Stimulated activated CD8-positive, alpha-beta memory T cell treated with anti-CD3 and anti-CD28 coated beads, Interleukin-15, amount 100 ng/mL, for 48 hours (primary cell): ENCODE measurements around the gene NIPAL4.
"Not testable (repeated sequence)": the region's sequence is repeated elsewhere in the genome, so short reads cannot be mapped to it uniquely, and the experiment has no call there.

Experiments used
- DNase-seq, 2 donors: peaks; one replicate each; pipeline ENCODE4 v3.0.0-alpha.2; 2020; ENCODE audit warnings: low read depth in 2 of 2

NIPAL4 gene

GRCh38 chr5:157459715-157460599 lies at the start of gene NIPAL4:
Gene NIPAL4 (plus strand): TSS chr5:157460213. CDS start chr5:157460321, 108 bp downstream.
- DNase-seq: peak; percentile 28 to 30

DNA sequence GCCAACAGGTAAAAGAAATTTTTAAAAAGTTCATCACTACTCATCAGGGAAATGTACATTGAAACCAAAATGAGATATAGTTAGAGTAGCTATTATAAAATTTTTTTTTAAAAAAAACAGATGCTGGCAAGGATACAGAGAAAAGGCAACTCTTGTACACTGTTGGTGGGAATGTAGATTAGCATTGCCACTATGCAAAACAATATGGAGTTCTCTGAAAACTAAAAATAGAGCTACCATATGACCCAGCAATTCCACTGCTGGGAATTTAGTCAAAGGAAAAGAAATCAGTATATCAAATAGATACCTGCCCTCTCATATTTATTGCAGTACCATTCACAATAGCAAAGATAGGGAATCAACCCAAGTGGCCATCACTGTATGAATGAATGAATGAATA lies 44.2 kb upstream of the NIPAL4 start:
- DNase-seq: no peak

DNA sequence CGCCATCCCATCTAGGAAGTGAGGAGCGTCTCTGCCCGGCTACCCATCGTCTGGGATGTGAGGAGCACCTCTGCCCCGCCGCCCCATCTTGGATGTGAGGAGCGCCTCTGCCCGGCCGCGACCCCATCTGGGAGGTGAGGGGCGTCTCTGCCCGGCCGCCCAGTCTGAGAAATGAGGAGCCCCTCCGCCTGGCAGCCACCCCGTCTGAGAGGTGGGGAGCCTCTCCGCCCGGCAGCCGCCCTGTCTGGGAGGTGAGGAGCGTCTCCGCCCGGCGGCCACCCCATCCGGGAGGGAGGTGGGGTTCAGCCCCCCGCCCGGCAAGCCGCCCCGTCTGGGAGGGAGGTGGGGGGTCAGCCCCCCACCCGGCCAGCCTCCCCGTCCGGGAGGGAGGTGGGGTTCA lies 40.5 kb upstream of the NIPAL4 start:
- not testable (repeated sequence) for DNase-seq

DNA sequence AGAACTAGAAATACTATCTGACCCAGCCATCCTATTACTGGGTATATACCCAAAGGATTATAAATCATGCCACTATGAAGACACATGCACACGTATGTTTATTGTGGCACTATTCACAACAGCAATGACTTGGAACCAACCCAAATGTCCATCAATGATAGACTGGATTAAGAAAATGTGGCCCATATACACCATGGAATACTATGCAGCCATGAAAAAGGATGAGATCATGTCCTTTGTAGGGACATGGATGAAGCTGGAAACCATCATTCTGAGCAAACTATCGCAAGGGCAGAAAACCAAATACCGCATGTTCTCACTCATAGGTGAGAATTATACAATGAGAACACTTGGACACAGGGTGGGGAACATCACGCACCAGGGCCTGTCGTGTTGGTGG lies 30.1 kb upstream of the NIPAL4 start:
- DNase-seq: not testable (repeated sequence)

GRCh38 chr5:157431544-157432200 lies 28.3 kb upstream of the NIPAL4 start:
- no peak for DNase-seq

DNA sequence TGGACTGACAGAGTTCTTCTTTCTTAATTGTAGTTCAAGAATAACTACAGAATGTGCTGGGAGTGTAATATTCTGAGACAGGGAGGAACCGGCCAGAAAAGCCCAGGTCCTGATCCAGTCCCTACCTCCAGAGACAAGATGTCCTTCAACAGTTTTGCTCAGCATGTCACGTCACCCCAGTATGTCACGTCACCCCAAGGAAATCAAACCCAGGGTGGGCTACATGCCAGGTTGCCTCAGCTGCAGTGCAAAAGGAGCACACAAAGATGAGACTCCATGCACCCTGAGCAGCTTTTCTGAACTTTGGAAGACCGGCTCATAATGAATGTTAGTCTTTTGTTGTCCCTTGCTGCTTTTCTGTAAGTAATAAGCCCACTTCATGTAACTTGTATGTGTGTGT lies 25.9 kb upstream of the NIPAL4 start:
- no peak for DNase-seq

DNA sequence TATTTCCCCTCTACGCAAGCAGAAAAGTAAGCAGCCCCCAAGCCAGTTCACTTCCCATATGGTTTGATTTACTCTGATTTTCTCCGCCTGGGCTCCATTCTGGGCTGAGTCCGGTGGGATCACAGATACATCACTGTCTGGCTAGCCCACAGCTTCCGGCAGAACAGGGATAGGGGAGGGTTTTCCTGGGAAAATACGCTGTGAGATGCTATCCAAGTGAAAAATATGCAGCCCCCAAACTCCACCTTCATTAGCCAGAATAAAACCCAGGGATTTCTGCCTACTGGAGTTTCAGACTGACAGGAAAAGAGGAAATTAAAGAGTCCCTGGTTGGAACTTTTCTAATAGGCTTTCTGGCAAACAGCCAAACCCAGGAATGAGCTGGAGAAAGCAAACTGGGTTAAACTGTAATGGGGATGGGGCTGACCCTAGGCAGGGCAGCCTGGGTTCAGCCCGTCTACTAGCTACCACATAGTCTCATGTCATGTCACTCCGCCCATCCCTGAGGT lies 16.9 kb upstream of the NIPAL4 start:
- DNase-seq: no peak

DNA sequence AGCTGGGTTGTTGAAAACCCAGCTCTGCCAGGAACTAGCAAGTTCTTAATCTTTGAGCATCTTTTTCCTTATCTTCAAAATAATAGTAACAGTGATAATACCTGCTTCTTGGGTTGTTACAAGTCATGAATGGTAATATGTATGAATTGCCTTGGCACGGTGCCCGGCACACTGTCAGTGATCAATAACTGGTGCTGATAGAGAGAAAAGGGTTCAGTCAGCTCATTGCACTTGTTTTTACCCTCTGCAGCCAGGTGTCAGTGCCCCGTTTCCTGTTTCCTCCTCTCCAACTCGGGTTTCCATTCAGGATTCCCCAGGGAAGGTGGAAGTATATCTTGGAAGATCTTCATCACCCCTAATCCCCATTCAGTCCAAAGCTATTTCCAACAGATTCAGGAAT lies 15.8 kb upstream of the NIPAL4 start:
- DNase-seq: no peak

DNA sequence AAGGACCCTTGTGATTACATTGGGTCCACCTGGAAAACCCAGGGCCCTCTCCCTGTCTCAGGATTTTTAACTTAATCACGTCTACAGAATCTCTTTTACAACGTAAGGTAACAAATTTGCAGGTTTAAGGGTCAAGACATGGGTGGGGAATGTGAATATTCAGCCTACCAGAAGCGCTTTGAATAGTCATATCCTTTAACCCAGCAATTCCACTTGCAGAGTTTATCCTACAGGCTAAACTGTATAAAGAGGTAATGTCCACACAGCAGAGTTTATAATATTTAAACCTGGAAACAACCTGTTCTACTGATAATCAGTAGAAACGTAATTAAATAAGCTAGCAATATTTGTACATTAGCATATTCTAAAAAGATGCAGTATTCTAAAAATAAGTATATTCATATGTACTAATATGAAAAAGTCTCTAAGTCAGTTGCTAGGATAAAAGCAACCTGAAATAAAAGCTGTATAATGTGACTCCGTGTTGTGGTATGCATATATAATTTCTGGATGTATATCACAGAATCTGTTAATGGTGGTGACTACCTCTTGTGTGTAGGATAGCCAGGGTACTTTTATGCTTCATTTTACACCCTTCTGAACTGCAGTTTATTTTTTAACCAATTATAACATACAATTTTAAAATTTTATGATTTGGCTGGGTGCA lies 14.1 kb upstream of the NIPAL4 start:
- no peak for DNase-seq

GRCh38 chr5:157446412-157446935 lies 13.5 kb upstream of the NIPAL4 start:
- DNase-seq: no peak

GRCh38 chr5:157447201-157447637 lies 12.8 kb upstream of the NIPAL4 start:
- no peak for DNase-seq

- no peak for DNase-seq
These were observed 10.8 kb upstream of the NIPAL4 start for GRCh38 chr5:157449011-157449723.

GRCh38 chr5:157450024-157450423 lies 10.0 kb upstream of the NIPAL4 start:
- DNase-seq: no peak

- DNase-seq: no peak
These were observed 8.2 kb upstream of the NIPAL4 start for GRCh38 chr5:157451806-157452205.

DNA sequence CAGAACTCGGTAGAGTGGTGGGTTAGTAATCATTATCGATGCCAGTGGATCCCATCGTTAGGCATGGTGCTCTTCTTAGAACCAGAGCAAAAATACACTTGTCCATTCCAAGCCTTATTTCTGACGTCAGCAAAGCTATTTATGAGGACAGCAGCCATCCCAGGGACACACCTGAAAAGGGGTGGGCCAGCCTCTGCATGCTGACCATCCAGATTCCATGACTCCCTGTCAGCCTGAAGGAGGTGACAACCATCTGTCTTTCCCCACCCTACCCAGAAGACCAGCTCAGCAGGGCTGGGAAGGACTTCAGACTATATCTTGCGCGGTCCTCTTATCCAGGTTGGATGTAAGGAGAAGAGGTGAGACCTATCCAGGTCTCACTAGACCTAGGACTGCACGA lies 5.7 kb upstream of the NIPAL4 start:
- no peak for DNase-seq

DNA sequence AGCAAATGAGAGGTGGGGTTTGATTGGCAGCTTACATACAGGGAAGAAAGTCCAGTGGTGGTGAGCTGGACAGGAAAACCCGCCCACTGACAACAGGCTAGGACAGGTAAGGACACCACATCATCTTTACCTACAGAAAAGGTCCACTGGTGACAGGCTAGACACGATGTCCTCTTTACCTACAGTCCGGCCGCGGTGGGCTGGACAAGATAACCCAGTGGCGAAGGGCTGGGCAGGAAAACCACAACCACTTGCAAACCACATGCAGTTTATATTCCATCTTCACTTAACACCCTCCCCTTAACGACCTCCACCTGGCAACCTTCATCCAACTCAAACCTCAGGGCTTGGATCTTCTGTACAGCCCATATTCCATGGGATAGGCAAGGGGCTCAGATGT lies 5.0 kb upstream of the NIPAL4 start:
- DNase-seq: no peak

DNA sequence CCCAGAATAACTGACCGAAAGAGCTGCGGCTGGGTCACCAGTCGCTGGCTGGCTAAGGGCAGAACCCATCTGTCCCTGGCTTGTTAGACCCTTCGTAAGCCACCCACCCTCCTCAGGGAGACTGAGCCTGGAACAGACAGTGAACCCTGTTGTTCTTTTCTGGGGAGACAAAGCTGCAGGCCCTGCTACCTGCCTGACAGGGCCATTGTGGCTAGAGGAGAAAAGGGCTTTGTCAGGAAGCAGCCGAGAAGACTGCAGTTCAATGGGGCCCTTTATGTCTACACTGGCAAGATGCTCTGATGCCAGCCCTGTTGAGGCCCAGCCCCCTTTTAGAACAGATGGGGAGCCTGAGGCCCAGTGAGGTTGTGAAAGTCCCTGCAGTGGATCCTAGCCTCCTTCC lies 3.7 kb upstream of the NIPAL4 start:
- no peak for DNase-seq

- no peak for DNase-seq
These were observed 2.6 kb upstream of the NIPAL4 start for GRCh38 chr5:157457391-157457790.

DNA sequence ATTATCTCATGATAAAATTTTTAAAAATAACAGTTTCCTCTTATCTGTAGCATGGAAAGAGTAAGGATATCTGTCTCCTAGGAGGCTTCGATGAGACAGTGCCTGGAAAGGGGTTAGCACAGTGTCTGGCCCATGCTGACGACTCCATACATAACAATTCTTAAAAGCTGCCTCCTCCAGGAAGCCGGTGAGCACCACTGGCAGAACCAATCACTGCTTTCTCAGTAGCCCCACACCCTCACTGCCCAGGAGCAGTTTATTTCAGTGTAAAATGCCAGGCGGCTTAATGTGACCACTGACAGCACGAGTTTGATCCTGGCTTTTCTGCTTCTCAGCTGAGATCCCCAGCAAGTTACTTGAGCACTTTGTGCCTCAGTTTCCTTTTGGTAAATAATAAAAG lies 1.2 kb upstream of the NIPAL4 start:
- DNase-seq: no peak

- no peak for DNase-seq
These were observed 1.1 kb downstream of the NIPAL4 start for GRCh38 chr5:157460921-157461792.
